Dedifferentiated amniotic fluid mesenchymal stem cell (primary cell): Measurements from ENCODE around the gene MPG.

ENCODE experiments used
- DNase-seq: peaks from one replicate; pipeline ENCODE4 v3.0.0-alpha.2; 2016; ENCODE audit errors: extremely low spot score

The MPG gene

GRCh38 chr16:50769-51591 lies 27.0 kb upstream of the MPG start:
- no peak for DNase-seq

- peak; percentile 97 for DNase-seq
Observed at GRCh38 chr16:53346-54236, 24.4 kb upstream of the MPG start, which contains the start of the genes POLR3K and SNRNP25. TSS of gene POLR3K (minus strand) at chr16:53608. CDS start at chr16:53586, 22 bp downstream. TSS of gene SNRNP25 (plus strand) at chr16:53828. CDS start at chr16:54017, 189 bp downstream.

GRCh38 chr16:54237-54581 lies 23.8 kb upstream of the MPG start:
- no peak for DNase-seq

GRCh38 chr16:55571-56136 lies 22.4 kb upstream of the MPG start:
- DNase-seq = no peak

GRCh38 chr16:56231-56927 lies 21.6 kb upstream of the MPG start:
- DNase-seq = no peak

GRCh38 chr16:57711-58110 lies 20.3 kb upstream of the MPG start:
- DNase-seq = no peak

- DNase-seq = no peak
Observed at GRCh38 chr16:58491-59439, 19.3 kb upstream of the MPG start.

- DNase-seq = no peak
Observed at GRCh38 chr16:59440-60059, 18.5 kb upstream of the MPG start.

- DNase-seq = no peak
Observed at GRCh38 chr16:60166-60565, 17.9 kb upstream of the MPG start.

- no peak for DNase-seq
Observed at GRCh38 chr16:60929-61878, 16.8 kb upstream of the MPG start.

- DNase-seq = no peak
Observed at GRCh38 chr16:61879-62281, 16.1 kb upstream of the MPG start.

GRCh38 chr16:62283-62967 lies 15.6 kb upstream of the MPG start:
- DNase-seq = no peak

GRCh38 chr16:62968-63391 lies 15.0 kb upstream of the MPG start:
- DNase-seq = no peak

GRCh38 chr16:63466-63865 lies 14.6 kb upstream of the MPG start:
- DNase-seq = no peak

GRCh38 chr16:63998-64913 lies 13.8 kb upstream of the MPG start:
- DNase-seq = no peak

GRCh38 chr16:64914-65255 lies 13.1 kb upstream of the MPG start:
- no peak for DNase-seq

GRCh38 chr16:65745-66144 lies 12.3 kb upstream of the MPG start:
- DNase-seq = peak; percentile 54
